Measurements from ENCODE around the gene MYH2. TPM values are rescaled to one million over a fixed set of nuclear protein-coding genes. Genes with fewer than 3 reads are reported as not detected.

Gene MYH2
- polyA plus RNA-seq (2012; ENCODE audit: insufficient read length, low read depth): not detected

GRCh38 chr17:10549096-10549842 is at the start of gene MYH2:
TSS of gene MYH2 (minus strand) at chr17:10549658. CDS start at chr17:10547920, 1,738 bp downstream.
- TF ChIP-seq REST (IDR thresholded peaks at IDR 0.05; ENCODE audit: insufficient read depth in 1 of 2, low read depth in 2 of 2, low read length in 2 of 2): no peak
- TF ChIP-seq TAF1 (IDR thresholded peaks at IDR 0.05; ENCODE audit: borderline replicate concordance, insufficient read depth, low read length): no peak
- no peak for TF ChIP-seq FOXP2 (optimal IDR thresholded peaks at IDR 0.05; ENCODE audit: borderline replicate concordance, extremely low read depth, extremely low read length, insufficient read depth)
- no peak for TF ChIP-seq POLR2AphosphoS5 (IDR thresholded peaks at IDR 0.05; ENCODE audit: low read depth, low read length)

GRCh38 chr17:10598621-10599020 is 49.2 kb upstream of the MYH2 start:
- TF ChIP-seq SIN3A (IDR thresholded peaks at IDR 0.05; ENCODE audit: borderline replicate concordance, insufficient read depth, low read length) (no peak), FOXP2 (optimal IDR thresholded peaks at IDR 0.05; ENCODE audit: borderline replicate concordance, extremely low read depth, extremely low read length, insufficient read depth) (no peak), TAF1 (IDR thresholded peaks at IDR 0.05; ENCODE audit: borderline replicate concordance, insufficient read depth, low read length) (no peak), REST (IDR thresholded peaks at IDR 0.05; ENCODE audit: insufficient read depth in 1 of 2, low read depth in 2 of 2, low read length in 2 of 2) (no peak), POLR2AphosphoS5 (IDR thresholded peaks at IDR 0.05; ENCODE audit: low read depth, low read length) (no peak)

GRCh38 chr17:10589553-10590145 is 40.2 kb upstream of the MYH2 start:
- TF ChIP-seq POLR2AphosphoS5 (IDR thresholded peaks at IDR 0.05; ENCODE audit: low read depth, low read length): no peak

GRCh38 chr17:10585529-10585928 is 36.1 kb upstream of the MYH2 start:
- TF ChIP-seq FOXP2 (optimal IDR thresholded peaks at IDR 0.05; ENCODE audit: borderline replicate concordance, extremely low read depth, extremely low read length, insufficient read depth): no peak
- no peak for TF ChIP-seq POLR2AphosphoS5 (IDR thresholded peaks at IDR 0.05; ENCODE audit: low read depth, low read length)
- TF ChIP-seq TAF1 (IDR thresholded peaks at IDR 0.05; ENCODE audit: borderline replicate concordance, insufficient read depth, low read length): no peak
- no peak for TF ChIP-seq SIN3A (IDR thresholded peaks at IDR 0.05; ENCODE audit: borderline replicate concordance, insufficient read depth, low read length)
- TF ChIP-seq REST (IDR thresholded peaks at IDR 0.05; ENCODE audit: insufficient read depth in 1 of 2, low read depth in 2 of 2, low read length in 2 of 2): no peak

GRCh38 chr17:10583834-10584233 is 34.4 kb upstream of the MYH2 start:
- TF ChIP-seq REST (IDR thresholded peaks at IDR 0.05; ENCODE audit: insufficient read depth in 1 of 2, low read depth in 2 of 2, low read length in 2 of 2) (no peak), SIN3A (IDR thresholded peaks at IDR 0.05; ENCODE audit: borderline replicate concordance, insufficient read depth, low read length) (no peak), POLR2AphosphoS5 (IDR thresholded peaks at IDR 0.05; ENCODE audit: low read depth, low read length) (no peak), FOXP2 (optimal IDR thresholded peaks at IDR 0.05; ENCODE audit: borderline replicate concordance, extremely low read depth, extremely low read length, insufficient read depth) (no peak), TAF1 (IDR thresholded peaks at IDR 0.05; ENCODE audit: borderline replicate concordance, insufficient read depth, low read length) (no peak)

Measured in PFSK-1 (cell line).